AG09319 (cell line): Measurements from ENCODE around the gene ASCL5.

ENCODE experiments used
- DNase-seq: peaks from one replicate; pipeline ENCODE4 v3.0.0-alpha.2; 2010; ENCODE audit warnings: low read depth; ENCODE audit errors: extremely low read depth
- CTCF ChIP-seq: IDR thresholded peaks from 2 replicates; pipeline ENCODE4 v1.5.1; 2011; ENCODE audit warnings: low read depth, mild to moderate bottlenecking, inconsistent platforms, low read length, moderate library complexity

Gene ASCL5

GRCh38 chr1:201139306-201139705 lies 12.3 kb upstream of the ASCL5 start:
- DNase-seq: no peak

GRCh38 chr1:201138311-201138840 lies 11.4 kb upstream of the ASCL5 start:
- DNase-seq: no peak
- no peak for TF ChIP-seq CTCF

More at GRCh38 chr1:201139306-201139705, 12.3 kb upstream of the ASCL5 start:
- no peak for TF ChIP-seq CTCF

- TF ChIP-seq CTCF: no peak
- DNase-seq: peak; percentile 52
Observed at GRCh38 chr1:201137579-201138310, 10.8 kb upstream of the ASCL5 start.

GRCh38 chr1:201137024-201137392 lies 10.0 kb upstream of the ASCL5 start:
- TF ChIP-seq CTCF: no peak
- no peak for DNase-seq

- no peak for DNase-seq
- TF ChIP-seq CTCF: no peak
Observed at GRCh38 chr1:201136355-201137023, 9.5 kb upstream of the ASCL5 start.

GRCh38 chr1:201134405-201134804 lies 7.4 kb upstream of the ASCL5 start:
- no peak for DNase-seq
- TF ChIP-seq CTCF: no peak

GRCh38 chr1:201131398-201131797 lies 4.4 kb upstream of the ASCL5 start:
- no peak for TF ChIP-seq CTCF
- no peak for DNase-seq
